T-cell (primary cell): Measurements from ENCODE around the gene TANGO2. TPM values are rescaled to one million over a fixed set of nuclear protein-coding genes. Genes with fewer than 3 reads are reported as not detected.

Source experiments
- ATAC-seq, 4 experiments: fragments of 200-7000 bp in 3 of 4; fragments of 150-1000 bp in 1 of 4; cut with Tn5 transposase; replicated peaks in 1 of 4; 1 replicate in 3 of 4; 2 replicates in 1 of 4; pipeline ENCODE4 v1.10.0; 2021; ENCODE audit warnings: moderate library complexity in 3 of 4, mild to moderate bottlenecking in 2 of 4, moderate number of reproducible peaks in 1 of 4
- CTCF ChIA-PET, 2 donors: fragments of 300-600 bp; sonication (Branson Sonifier 250); formaldehyde crosslinking; loops; one replicate each; lab custom pipeline; 2022; ENCODE audit warnings: antibody characterized with exemption in 2 of 2; lab: Charles Lee
- POLR2A ChIA-PET, 2 donors: fragments of 300-600 bp; sonication (Branson Sonifier 250); formaldehyde crosslinking; loops; one replicate each; lab custom pipeline; 2022; ENCODE audit warnings: antibody characterized with exemption in 2 of 2; lab: Charles Lee
- DNase-seq, 35 experiments: peaks; one replicate each; pipeline versions ENCODE4 v3.0.0 to v3.0.0-alpha.2; 2013 to 2023
- H3K27ac ChIP-seq: one replicate; pipeline ENCODE4 v1.5.1; 2013; ENCODE audit warnings: low read length
- H3K27me3 ChIP-seq, 2 experiments: replicated peaks in 1 of 2; 1 replicate in 1 of 2; 2 replicates in 1 of 2; pipeline versions ENCODE4 v1.6.1 to v1.7.0; 2013; ENCODE audit warnings: low read length in 1 of 2, mixed read lengths in 1 of 2; ENCODE audit not compliant: control insufficient read depth in 2 of 2, insufficient read depth in 2 of 2; ENCODE audit errors: extremely low read depth in 1 of 2
- H3K36me3 ChIP-seq, 2 donors: 1 replicate in 1 of 2; 2 replicates in 1 of 2; pipeline versions ENCODE4 v1.6.1 to v1.7.0; 2013; ENCODE audit warnings: low read length in 1 of 2; ENCODE audit not compliant: control insufficient read depth in 2 of 2, insufficient read depth in 1 of 2; ENCODE audit errors: extremely low read depth in 1 of 2
- H3K4me1 ChIP-seq, 2 experiments: 1 replicate in 1 of 2; 2 replicates in 1 of 2; pipeline versions ENCODE4 v1.6.1 to v1.7.0; 2013; ENCODE audit warnings: low read length in 2 of 2, mixed read lengths in 1 of 2; ENCODE audit not compliant: insufficient read depth in 2 of 2, control insufficient read depth in 1 of 2; ENCODE audit errors: extremely low read depth in 1 of 2
- H3K4me3 ChIP-seq, 2 donors: 1 replicate in 1 of 2; 2 replicates in 1 of 2; pipeline versions ENCODE4 v1.5.1 to v1.7.0; 2013; ENCODE audit warnings: mild to moderate bottlenecking in 2 of 2, low read length in 1 of 2, moderate library complexity in 1 of 2; ENCODE audit not compliant: control insufficient read depth in 1 of 2; ENCODE audit errors: extremely low read depth in 1 of 2
- H3K9me3 ChIP-seq: 2 replicates; pipeline ENCODE4 v1.7.0; 2013
- H3K27ac Mint-ChIP-seq, 2 donors: one replicate each; pipeline ENCODE4 v1.8.0; 2020 to 2021; ENCODE audit warnings: mild to moderate bottlenecking in 2 of 2, mixed read lengths in 2 of 2
- H3K27me3 Mint-ChIP-seq, 2 donors: one replicate each; pipeline ENCODE4 v1.8.0; 2021 to 2022; ENCODE audit warnings: mixed read lengths in 2 of 2
- H3K36me3 Mint-ChIP-seq: one replicate; pipeline ENCODE4 v1.8.0; 2021; ENCODE audit warnings: mixed read lengths
- H3K4me1 Mint-ChIP-seq, 3 donors: one replicate each; pipeline ENCODE4 v1.8.0; 2020 to 2022; ENCODE audit warnings: mixed read lengths in 3 of 3, mild to moderate bottlenecking in 1 of 3
- H3K4me3 Mint-ChIP-seq, 3 donors: one replicate each; pipeline ENCODE4 v1.8.0; 2020 to 2022; ENCODE audit warnings: mild to moderate bottlenecking in 3 of 3, mixed read lengths in 3 of 3, moderate library complexity in 3 of 3
- H3K9me3 Mint-ChIP-seq, 3 donors: one replicate each; pipeline ENCODE4 v1.8.0; 2020 to 2022; ENCODE audit warnings: mixed read lengths in 3 of 3
- WGBS: methylation state at CpG from one replicate; pipeline ENCODE4 v1.1.5; 2013; ENCODE audit warnings: missing lambda C conversion rate; ENCODE audit not compliant: insufficient coverage; 5-methylcytosine and 5-hydroxymethylcytosine counted together
- total RNA-seq, 35 experiments: library from RNA in 6 of 35; stranded (reverse) in 6 of 35; fragments of 120-200 nt in 1 of 35; gene quantifications; one replicate each; pipeline versions ENCODE4 v1.2.1 to v1.2.4 and lab custom pipeline; 2013 to 2026

The TANGO2 gene
- total RNA-seq, 5 donors from 2014 or later (not counting 1 experiment from before 2014, with no cell fraction given), result 29.9 to 48.4 (median 43.7) TPM

DNA sequence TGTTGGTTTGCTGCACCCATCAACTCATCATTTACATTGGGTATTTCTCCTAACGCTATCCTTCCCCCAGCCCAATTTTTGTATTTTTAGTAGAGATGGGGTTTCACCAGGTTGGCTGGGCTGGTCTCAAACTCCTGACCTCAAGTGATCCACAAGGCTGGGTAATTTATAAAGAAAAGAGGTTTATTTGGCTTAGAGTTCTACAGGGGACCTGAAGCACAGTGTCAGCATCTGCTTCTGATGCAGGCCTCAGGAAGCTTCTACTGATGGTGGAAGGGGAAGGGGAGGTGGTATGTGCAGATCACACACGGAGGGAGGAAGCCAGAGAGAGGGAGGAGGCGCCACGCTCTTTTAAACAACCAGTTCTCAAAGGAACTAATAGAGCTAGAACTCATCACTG, 25.8 kb downstream of the TANGO2 start:
- no peaks in the 10 kb centered on the region for H3K9me3 Mint-ChIP-seq
- WGBS, result no CpG with 5 or more reads among the region's 4 CpGs
- POLR2A ChIA-PET, result no interaction called here

DNA sequence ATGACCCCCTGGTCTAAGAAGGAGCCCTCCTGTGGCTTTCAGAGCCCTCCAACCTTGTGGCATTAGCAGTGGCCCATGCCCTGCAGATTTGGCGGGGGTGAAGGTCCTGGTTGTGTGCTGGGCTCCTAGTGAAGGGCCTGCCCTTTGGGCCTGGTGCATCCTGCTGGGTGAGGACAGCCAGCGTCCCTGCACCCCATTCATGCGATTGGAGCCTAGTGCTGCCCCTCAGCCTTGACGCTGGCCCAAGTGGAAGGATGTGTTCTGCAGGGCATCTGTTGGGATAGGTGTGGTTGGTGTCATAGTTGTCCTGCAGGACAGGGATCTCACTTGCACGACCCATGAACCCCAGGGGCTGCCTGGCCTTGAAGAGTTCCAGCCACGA, 31.0 kb downstream of the TANGO2 start:
- Histone ChIP-seq H3K36me3 (peaks cover 3 to 63% of the 10 kb centered on the region in 2 donors), H3K9me3 (no peaks in the 10 kb centered on the region), H3K27me3 (no peaks in the 10 kb centered on the region), H3K4me3 (no peak overlapping the region), H3K4me1 (no peaks in the 10 kb centered on the region), H3K27ac (no peak overlapping the region)
- no peak overlapping the region for H3K4me3 Mint-ChIP-seq
- peaks cover 37% of the 10 kb centered on the region for H3K36me3 Mint-ChIP-seq
- H3K4me1 Mint-ChIP-seq, result peaks cover 0 to 4% (median under 1%) of the 10 kb centered on the region in 3 donors
- POLR2A ChIA-PET, result no interaction called here
- WGBS, result 98% methylated on average over 6 of the region's 6 CpGs
- CTCF ChIA-PET, result interaction anchor here in 1 of 2 donors (0.6 kb wide), 1 partner anchor 233 kb away, joined by 4 read pairs; no protein-coding TSS in a partner anchor
- no peaks in the 10 kb centered on the region for H3K9me3 Mint-ChIP-seq
- ATAC-seq (no peak), DNase-seq (no peak)
- no peak overlapping the region for H3K27ac Mint-ChIP-seq
- no peaks in the 10 kb centered on the region for H3K27me3 Mint-ChIP-seq

More for the DNA sequence above, 25.8 kb downstream of the TANGO2 start:
- Histone ChIP-seq H3K9me3 (no peaks in the 10 kb centered on the region), H3K4me3 (no peak overlapping the region), H3K27ac (no peak overlapping the region), H3K4me1 (peaks cover 0 to 4% of the 10 kb centered on the region in 2 experiments), H3K27me3 (no peaks in the 10 kb centered on the region), H3K36me3 (peaks cover 3 to 42% of the 10 kb centered on the region in 2 donors)
- no peaks in the 10 kb centered on the region for H3K27me3 Mint-ChIP-seq
- H3K36me3 Mint-ChIP-seq, result peaks cover 33% of the 10 kb centered on the region
- no peak for ATAC-seq
- CTCF ChIA-PET, result no interaction called here
- H3K4me3 Mint-ChIP-seq, result no peak overlapping the region
- no peak overlapping the region for H3K27ac Mint-ChIP-seq
- DNase-seq, result no peak
- H3K4me1 Mint-ChIP-seq, result peaks cover 0 to 10% (median 6%) of the 10 kb centered on the region in 3 donors

DNA sequence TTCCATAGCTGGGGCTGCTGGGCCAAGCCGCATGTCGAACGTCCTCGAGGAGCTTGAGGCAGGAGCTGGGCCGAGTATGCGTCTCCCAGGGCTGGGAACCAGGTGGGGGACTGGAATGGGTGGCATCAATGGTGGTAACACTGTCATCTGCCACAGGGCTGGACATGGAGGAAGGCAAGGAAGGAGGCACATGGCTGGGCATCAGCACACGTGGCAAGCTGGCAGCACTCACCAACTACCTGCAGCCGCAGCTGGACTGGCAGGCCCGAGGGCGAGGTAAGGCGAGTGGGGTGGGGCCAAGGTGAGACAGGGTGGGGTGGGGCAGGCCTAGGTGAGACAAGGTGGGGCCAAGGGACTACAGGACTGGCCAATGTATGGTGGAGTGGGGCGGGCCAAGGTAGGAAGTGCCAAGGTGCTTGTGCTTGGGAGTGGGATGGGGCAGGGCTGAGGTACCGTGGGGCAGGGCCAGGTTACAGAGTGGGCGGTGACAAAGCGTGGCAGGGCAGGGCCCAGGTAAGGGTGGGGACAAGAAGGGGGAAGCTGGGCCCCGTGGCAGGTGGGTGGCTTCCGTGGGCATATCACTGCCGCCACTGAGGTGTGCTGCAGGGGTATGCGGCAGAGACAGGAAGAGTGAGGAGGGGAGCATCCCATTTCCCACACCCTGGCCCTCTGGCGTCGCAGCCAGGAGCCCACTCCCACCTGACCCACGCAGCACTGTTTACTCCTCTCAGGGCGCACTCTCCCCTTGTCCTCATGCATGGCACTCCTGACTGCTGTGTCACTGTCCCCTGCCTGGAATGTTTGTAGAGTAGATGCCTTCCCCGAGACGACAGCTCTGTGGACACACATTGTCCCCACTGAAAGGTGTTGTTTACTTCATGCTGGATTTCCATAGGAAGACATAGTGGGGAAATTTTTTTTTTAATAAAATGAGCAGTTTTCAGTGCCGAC, 31.7 kb downstream of the TANGO2 start:
- POLR2A ChIA-PET, result no interaction called here
- DNase-seq (no peak), ATAC-seq (no peak)
- Histone ChIP-seq H3K4me1 (no peaks in the 10 kb centered on the region), H3K9me3 (no peaks in the 10 kb centered on the region), H3K4me3 (no peak overlapping the region), H3K36me3 (peaks cover 3 to 64% of the 10 kb centered on the region in 2 donors), H3K27me3 (no peaks in the 10 kb centered on the region), H3K27ac (no peak overlapping the region)
- WGBS, result 97% methylated on average over 14 of the region's 26 CpGs
- CTCF ChIA-PET, result interaction anchor here in 1 of 2 donors (0.6 kb wide), 1 partner anchor 232 kb away, joined by 4 read pairs; no protein-coding TSS in a partner anchor
- H3K27ac Mint-ChIP-seq, result no peak overlapping the region
- peaks cover 38% of the 10 kb centered on the region for H3K36me3 Mint-ChIP-seq
- peaks cover 0 to 3% (median 0%) of the 10 kb centered on the region in 3 donors for H3K4me1 Mint-ChIP-seq
- no peaks in the 10 kb centered on the region for H3K27me3 Mint-ChIP-seq
- no peaks in the 10 kb centered on the region for H3K9me3 Mint-ChIP-seq
- H3K4me3 Mint-ChIP-seq, result no peak overlapping the region

DNA sequence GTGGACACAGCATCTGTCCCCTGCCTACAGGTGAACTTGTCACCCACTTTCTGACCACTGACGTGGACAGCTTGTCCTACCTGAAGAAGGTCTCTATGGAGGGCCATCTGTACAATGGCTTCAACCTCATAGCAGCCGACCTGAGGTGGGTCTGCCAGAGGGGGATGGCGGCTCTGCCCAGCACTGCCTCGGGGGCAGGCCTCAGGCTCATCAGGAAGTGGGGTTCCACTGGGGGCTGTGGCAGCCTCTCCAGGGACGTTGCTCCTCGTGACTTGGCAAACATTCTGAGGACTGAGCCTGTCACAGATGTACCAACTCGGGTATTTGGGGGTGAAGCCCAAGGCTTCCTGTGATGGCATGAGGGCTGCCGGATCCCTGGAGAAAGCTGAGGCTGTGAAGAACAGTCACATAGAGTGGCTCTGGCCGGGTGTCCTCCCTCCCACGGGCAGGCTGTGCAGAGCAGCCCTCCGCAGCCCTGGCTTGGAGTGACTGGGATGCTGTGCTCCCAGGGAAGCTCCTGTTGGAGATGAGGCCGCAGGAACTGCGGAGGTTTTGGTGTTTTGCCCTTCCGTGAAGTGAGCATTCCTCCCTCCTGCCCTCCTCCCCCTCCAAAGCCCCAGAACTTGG, 32.6 kb downstream of the TANGO2 start:
- Mint-ChIP-seq H3K9me3 (no peaks in the 10 kb centered on the region), H3K4me3 (no peak overlapping the region), H3K27me3 (no peaks in the 10 kb centered on the region), H3K36me3 (peaks cover 38% of the 10 kb centered on the region), H3K27ac (no peak overlapping the region), H3K4me1 (peaks cover 0 to 1% (median 0%) of the 10 kb centered on the region in 3 donors)
- POLR2A ChIA-PET, result no interaction called here
- no peaks in the 10 kb centered on the region for H3K9me3 ChIP-seq
- H3K4me3 ChIP-seq, result no peak overlapping the region
- H3K36me3 ChIP-seq, result peaks cover 3 to 59% of the 10 kb centered on the region in 2 donors
- ATAC-seq, result no peak
- DNase-seq, result no peak
- no peaks in the 10 kb centered on the region for H3K27me3 ChIP-seq
- no peaks in the 10 kb centered on the region for H3K4me1 ChIP-seq
- no peak overlapping the region for H3K27ac ChIP-seq
- 93% methylated on average over 12 of the region's 14 CpGs for WGBS
- CTCF ChIA-PET, result no interaction called here

DNA sequence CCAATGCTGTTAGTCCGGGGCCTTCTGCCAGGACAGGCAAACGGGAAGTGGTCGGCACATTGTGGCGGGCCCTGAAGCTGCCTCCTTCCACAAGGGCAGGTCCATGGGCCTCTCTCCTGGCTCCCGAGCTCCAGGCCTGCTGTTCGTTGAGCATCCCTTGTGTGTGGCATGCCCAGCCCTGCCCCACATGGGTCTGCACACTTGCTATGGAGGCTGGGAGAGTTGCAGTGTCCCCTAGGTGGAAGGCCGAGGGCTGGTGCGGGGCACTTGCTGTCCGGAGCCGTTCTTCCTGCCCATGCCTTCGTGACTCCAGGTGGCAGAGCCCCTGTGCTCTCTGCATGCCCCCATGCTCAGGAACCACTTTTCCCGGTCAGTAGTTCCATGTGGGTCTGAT, 33.1 kb downstream of the TANGO2 start:
- Histone ChIP-seq H3K4me3 (no peak overlapping the region), H3K9me3 (no peaks in the 10 kb centered on the region), H3K27me3 (no peaks in the 10 kb centered on the region), H3K4me1 (no peaks in the 10 kb centered on the region), H3K27ac (no peak overlapping the region), H3K36me3 (peaks cover 3 to 59% of the 10 kb centered on the region in 2 donors)
- ATAC-seq, result no peak
- H3K4me3 Mint-ChIP-seq, result no peak overlapping the region
- ChIA-PET POLR2A (no interaction called here), CTCF (no interaction called here)
- 97% methylated on average over 10 of the region's 12 CpGs for whole genome bisulfite sequencing
- H3K27ac Mint-ChIP-seq, result no peak overlapping the region
- peaks cover 40% of the 10 kb centered on the region for H3K36me3 Mint-ChIP-seq
- DNase-seq, result no peak
- H3K4me1 Mint-ChIP-seq, result peaks cover 0 to 4% (median 3%) of the 10 kb centered on the region in 3 donors
- H3K27me3 Mint-ChIP-seq, result no peaks in the 10 kb centered on the region
- H3K9me3 Mint-ChIP-seq, result no peaks in the 10 kb centered on the region

DNA sequence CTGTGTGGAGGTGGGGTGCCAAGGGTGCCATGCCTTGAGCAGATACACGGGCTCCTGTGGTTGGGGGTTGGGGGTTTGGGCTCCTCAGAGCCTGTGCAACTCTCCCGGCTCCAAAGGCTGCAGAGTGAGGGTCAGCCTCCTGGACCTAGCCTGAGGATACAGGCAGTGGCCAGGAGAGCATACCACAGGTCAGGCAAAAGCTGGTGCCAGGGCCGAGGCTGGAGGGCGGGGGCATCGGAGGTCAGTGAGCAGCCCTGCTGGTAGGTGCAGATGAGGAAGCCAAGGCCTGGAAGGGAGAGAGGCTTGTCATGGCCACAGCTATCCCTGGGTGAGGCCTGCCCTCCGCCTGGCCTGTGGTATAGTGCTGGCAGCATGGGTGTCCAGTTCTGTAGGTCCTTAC, 33.6 kb downstream of the TANGO2 start:
- ChIA-PET CTCF (no interaction called here), POLR2A (no interaction called here)
- no peaks in the 10 kb centered on the region for H3K4me1 ChIP-seq
- no peaks in the 10 kb centered on the region for H3K9me3 ChIP-seq
- no peak overlapping the region for H3K4me3 Mint-ChIP-seq
- H3K36me3 Mint-ChIP-seq, result peaks cover 39% of the 10 kb centered on the region
- H3K27ac Mint-ChIP-seq, result no peak overlapping the region
- no peak overlapping the region for H3K4me3 ChIP-seq
- ATAC-seq, result no peak
- 94% methylated on average over 6 of the region's 6 CpGs for WGBS
- no peak for DNase-seq
- H3K9me3 Mint-ChIP-seq, result no peaks in the 10 kb centered on the region
- no peaks in the 10 kb centered on the region for H3K27me3 ChIP-seq
- H3K27ac ChIP-seq, result no peak overlapping the region
- peaks cover 0 to 7% (median 4%) of the 10 kb centered on the region in 3 donors for H3K4me1 Mint-ChIP-seq
- no peaks in the 10 kb centered on the region for H3K27me3 Mint-ChIP-seq
- peaks cover 3 to 59% of the 10 kb centered on the region in 2 donors for H3K36me3 ChIP-seq
